CD4-positive, alpha-beta T cell treated with Interleukin-6 at 100 ng/mL for 8 hours (primary cell): ENCODE results near the gene CHST13.
"Not testable (repeated sequence)": the region's sequence is repeated elsewhere in the genome, so short reads cannot be mapped to it uniquely, and the experiment has no call there.

ENCODE experiments used
- DNase-seq: peaks from one replicate; pipeline ENCODE4 v3.0.0-alpha.2; 2020; ENCODE audit warnings: mixed read lengths, low spot score

Gene CHST13

GRCh38 chr3:126555795-126556636 lies 32.1 kb downstream of the CHST13 start:
- no peak for DNase-seq

GRCh38 chr3:126556637-126557414 lies 32.9 kb downstream of the CHST13 start:
- no peak for DNase-seq

- no peak for DNase-seq
Observed at GRCh38 chr3:126557415-126557745, 33.4 kb downstream of the CHST13 start.

GRCh38 chr3:126557761-126558160 lies 33.8 kb downstream of the CHST13 start:
- no peak for DNase-seq

GRCh38 chr3:126558336-126559071 lies 34.5 kb downstream of the CHST13 start, which contains the start of gene C3orf22:
TSS of gene C3orf22 (minus strand) at chr3:126558932. CDS start at chr3:126553390, 5,542 bp downstream.
- no peak for DNase-seq

- DNase-seq: no peak
Observed at GRCh38 chr3:126562737-126563276, 38.9 kb downstream of the CHST13 start.

- no peak for DNase-seq
Observed at GRCh38 chr3:126567696-126568438, 43.9 kb downstream of the CHST13 start.

GRCh38 chr3:126568776-126569342 lies 44.9 kb downstream of the CHST13 start:
- no peak for DNase-seq

- no peak for DNase-seq
Observed at GRCh38 chr3:126569390-126569975, 45.5 kb downstream of the CHST13 start.

- no peak for DNase-seq
Observed at GRCh38 chr3:126570103-126570541, 46.2 kb downstream of the CHST13 start.

- DNase-seq: no peak
Observed at GRCh38 chr3:126571078-126571477, 47.1 kb downstream of the CHST13 start.

GRCh38 chr3:126573492-126574117 lies 49.6 kb downstream of the CHST13 start:
- DNase-seq: no peak

GRCh38 chr3:126577261-126577660 lies 53.3 kb downstream of the CHST13 start:
- no peak for DNase-seq

- DNase-seq: no peak
Observed at GRCh38 chr3:126578702-126579101, 54.7 kb downstream of the CHST13 start.

- no peak for DNase-seq
Observed at GRCh38 chr3:126580746-126581145, 56.8 kb downstream of the CHST13 start.

- DNase-seq: no peak
Observed at GRCh38 chr3:126581569-126581968, 57.6 kb downstream of the CHST13 start.

GRCh38 chr3:126582311-126582710 lies 58.4 kb downstream of the CHST13 start:
- no peak for DNase-seq

GRCh38 chr3:126591515-126591914 lies 67.6 kb downstream of the CHST13 start:
- not testable (repeated sequence) for DNase-seq
